Stimulated activated CD4-positive, alpha-beta T cell treated with anti-CD3 and anti-CD28 coated beads, Interleukin-1b, Interleukin-23, amount 100 ng/mL, for 24 hours (primary cell): ENCODE measurements around the gene FBN3.

ENCODE experiments used
- DNase-seq, 4 experiments: peaks; one replicate each; pipeline ENCODE4 v3.0.0-alpha.2; 2020; ENCODE audit warnings: low read depth in 4 of 4, low spot score in 1 of 4

Gene FBN3

GRCh38 chr19:8094336-8094735 lies 55.1 kb downstream of the FBN3 start:
- DNase-seq, result no peak

- no peak for DNase-seq
Observed at GRCh38 chr19:8093740-8094139, 55.7 kb downstream of the FBN3 start.

- DNase-seq, result no peak
Observed at GRCh38 chr19:8090950-8091349, 58.4 kb downstream of the FBN3 start.

- no peak for DNase-seq
Observed at GRCh38 chr19:8089664-8090601, 59.5 kb downstream of the FBN3 start.

GRCh38 chr19:8088752-8089663 lies 60.4 kb downstream of the FBN3 start:
- no peak for DNase-seq

- no peak for DNase-seq
Observed at GRCh38 chr19:8087876-8088275, 61.5 kb downstream of the FBN3 start.

GRCh38 chr19:8086849-8087248 lies 62.5 kb downstream of the FBN3 start:
- DNase-seq, result no peak

- DNase-seq, result no peak
Observed at GRCh38 chr19:8085598-8086408, 63.6 kb downstream of the FBN3 start.

- no peak for DNase-seq
Observed at GRCh38 chr19:8084152-8084551, 65.2 kb downstream of the FBN3 start.

- DNase-seq, result no peak
Observed at GRCh38 chr19:8083141-8083540, 66.3 kb downstream of the FBN3 start.

GRCh38 chr19:8081569-8082550 lies 67.5 kb downstream of the FBN3 start:
- no peak for DNase-seq

GRCh38 chr19:8080832-8081231 lies 68.6 kb downstream of the FBN3 start:
- no peak for DNase-seq

GRCh38 chr19:8079988-8080387 lies 69.4 kb downstream of the FBN3 start:
- no peak for DNase-seq

- no peak for DNase-seq
Observed at GRCh38 chr19:8075158-8076074, 74.0 kb downstream of the FBN3 start.

- DNase-seq, result no peak
Observed at GRCh38 chr19:8074501-8074900, 74.9 kb downstream of the FBN3 start.

GRCh38 chr19:8071912-8072311 lies 77.5 kb downstream of the FBN3 start:
- DNase-seq, result no peak

- no peak for DNase-seq
Observed at GRCh38 chr19:8069096-8069973, 80.1 kb downstream of the FBN3 start.

GRCh38 chr19:8065875-8066261 lies 83.5 kb downstream of the FBN3 start:
- DNase-seq, result no peak
